Neural progenitor cell (in vitro differentiated cells): ENCODE results near the gene IGSF9. TPM values are rescaled to one million over a fixed set of nuclear protein-coding genes. Genes with fewer than 3 reads are reported as not detected.

Experiments used
- DNase-seq: peaks from one replicate; pipeline ENCODE4 v3.0.0-alpha.2; 2016; ENCODE audit warnings: low spot score
- H2AFZ ChIP-seq: fragments of 200-600 bp; sonication (generic); replicated peaks from 2 replicates; pipeline ENCODE4 v1.6.1; 2016; ENCODE audit warnings: antibody characterized with exemption
- H3F3A ChIP-seq: fragments of 200-600 bp; sonication (generic); 2 replicates; pipeline ENCODE4 v1.6.1; 2016; ENCODE audit warnings: antibody characterized with exemption, low read depth
- H3K27ac ChIP-seq: fragments of 200-600 bp; sonication (generic); 2 replicates; pipeline ENCODE4 v1.5.1; 2016; ENCODE audit warnings: mild to moderate bottlenecking
- H3K27me3 ChIP-seq: fragments of 200-600 bp; sonication (generic); 2 replicates; pipeline ENCODE4 v1.6.1; 2016; ENCODE audit warnings: mild to moderate bottlenecking, moderate library complexity
- H3K36me3 ChIP-seq: fragments of 200-600 bp; sonication (generic); 2 replicates; pipeline ENCODE4 v1.5.1; 2016
- H3K4me1 ChIP-seq: fragments of 200-600 bp; sonication (generic); 2 replicates; pipeline ENCODE4 v1.6.1; 2016; ENCODE audit warnings: mixed run types
- H3K4me2 ChIP-seq: fragments of 200-600 bp; sonication (generic); 2 replicates; pipeline ENCODE4 v1.6.1; 2016
- H3K4me3 ChIP-seq: fragments of 200-600 bp; sonication (generic); 2 replicates; pipeline ENCODE4 v1.5.1; 2016
- H3K79me2 ChIP-seq: fragments of 200-600 bp; sonication (generic); 2 replicates; pipeline ENCODE4 v1.6.1; 2016; ENCODE audit warnings: low read depth
- H3K9ac ChIP-seq: fragments of 200-600 bp; sonication (generic); 2 replicates; pipeline ENCODE4 v1.6.1; 2016
- H3K9me3 ChIP-seq: fragments of 200-600 bp; sonication (generic); 2 replicates; pipeline ENCODE4 v1.5.1; 2016; ENCODE audit warnings: low read depth
- H4K20me1 ChIP-seq: fragments of 200-600 bp; sonication (generic); 2 replicates; pipeline ENCODE4 v1.6.1; 2016; ENCODE audit warnings: low read depth
- H3K27ac Mint-ChIP-seq: 3 replicates; pipeline ENCODE4 v1.8.0; 2021; ENCODE audit warnings: mixed read lengths
- H3K27me3 Mint-ChIP-seq: 2 replicates; pipeline ENCODE4 v1.8.0; 2022; ENCODE audit warnings: low read depth, mild to moderate bottlenecking, inconsistent platforms, moderate library complexity, mixed read lengths; ENCODE audit not compliant: insufficient read depth
- H3K36me3 Mint-ChIP-seq: 3 replicates; pipeline ENCODE4 v1.8.0; 2021; ENCODE audit warnings: mixed read lengths
- H3K4me1 Mint-ChIP-seq: 3 replicates; pipeline ENCODE4 v1.8.0; 2021; ENCODE audit warnings: mixed read lengths
- H3K4me3 Mint-ChIP-seq: 3 replicates; pipeline ENCODE4 v1.8.0; 2021; ENCODE audit warnings: mild to moderate bottlenecking, moderate library complexity, mixed read lengths
- H3K9me3 Mint-ChIP-seq: 3 replicates; pipeline ENCODE4 v1.8.0; 2020; ENCODE audit warnings: mixed read lengths
- EZH2 ChIP-seq: fragments of 200-600 bp; sonication (generic); IDR thresholded peaks from 2 replicates; pipeline ENCODE4 v1.6.1; 2017; ENCODE audit warnings: antibody characterized with exemption, mild to moderate bottlenecking, moderate library complexity
- EZH2phosphoT487 ChIP-seq: fragments of 200-600 bp; sonication (generic); IDR thresholded peaks from 2 replicates; pipeline ENCODE4 v1.6.1; 2017; ENCODE audit warnings: antibody characterized with exemption
- total RNA-seq: library from RNA; depleted of rRNA; stranded (reverse); fragments of >200 nt; gene quantifications from 2 replicates; pipeline ENCODE4 v1.2.3, GENCODE V29; 2015; ENCODE audit warnings: low replicate concordance
- TF ChIP-seq, protein P1 (sequence below): fragments of 200-600 bp; sonication (generic); IDR thresholded peaks from 2 replicates; pipeline ENCODE4 v1.5.1; 2017; ENCODE audit warnings: antibody characterized with exemption, mild to moderate bottlenecking

The IGSF9 gene
- total RNA-seq, 1 donor from 2014 or later = 3.3 TPM

- Histone ChIP-seq H3K27ac (no peak overlapping the region), H3K27me3 (peaks cover 24% of the 10 kb centered on the region), H3K4me1 (peaks cover 36% of the 10 kb centered on the region), H3K9ac (no peak overlapping the region), H3K4me2 (no peak overlapping the region), H3K4me3 (no peak overlapping the region), H4K20me1 (no peaks in the 10 kb centered on the region), H3K9me3 (no peaks in the 10 kb centered on the region), H3K36me3 (no peaks in the 10 kb centered on the region), H3F3A (peaks cover 20% of the 10 kb centered on the region), H2AFZ (no peak overlapping the region), H3K79me2 (no peaks in the 10 kb centered on the region)
- Mint-ChIP-seq H3K27ac (no peak overlapping the region), H3K4me3 (no peak overlapping the region), H3K4me1 (peaks cover 39% of the 10 kb centered on the region), H3K36me3 (peaks cover 4% of the 10 kb centered on the region), H3K27me3 (peaks cover 8% of the 10 kb centered on the region), H3K9me3 (no peaks in the 10 kb centered on the region)
- TF ChIP-seq EZH2phosphoT487 (no peak), EZH2 (no peak)
- TF ChIP-seq, protein P1, sequence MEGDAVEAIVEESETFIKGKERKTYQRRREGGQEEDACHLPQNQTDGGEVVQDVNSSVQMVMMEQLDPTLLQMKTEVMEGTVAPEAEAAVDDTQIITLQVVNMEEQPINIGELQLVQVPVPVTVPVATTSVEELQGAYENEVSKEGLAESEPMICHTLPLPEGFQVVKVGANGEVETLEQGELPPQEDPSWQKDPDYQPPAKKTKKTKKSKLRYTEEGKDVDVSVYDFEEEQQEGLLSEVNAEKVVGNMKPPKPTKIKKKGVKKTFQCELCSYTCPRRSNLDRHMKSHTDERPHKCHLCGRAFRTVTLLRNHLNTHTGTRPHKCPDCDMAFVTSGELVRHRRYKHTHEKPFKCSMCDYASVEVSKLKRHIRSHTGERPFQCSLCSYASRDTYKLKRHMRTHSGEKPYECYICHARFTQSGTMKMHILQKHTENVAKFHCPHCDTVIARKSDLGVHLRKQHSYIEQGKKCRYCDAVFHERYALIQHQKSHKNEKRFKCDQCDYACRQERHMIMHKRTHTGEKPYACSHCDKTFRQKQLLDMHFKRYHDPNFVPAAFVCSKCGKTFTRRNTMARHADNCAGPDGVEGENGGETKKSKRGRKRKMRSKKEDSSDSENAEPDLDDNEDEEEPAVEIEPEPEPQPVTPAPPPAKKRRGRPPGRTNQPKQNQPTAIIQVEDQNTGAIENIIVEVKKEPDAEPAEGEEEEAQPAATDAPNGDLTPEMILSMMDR = no peak
- DNase-seq = no peak
Observed at GRCh38 chr1:159920651-159921050, 24.8 kb downstream of the IGSF9 start.

GRCh38 chr1:159920202-159920601 lies 25.2 kb downstream of the IGSF9 start:
- Histone ChIP-seq H3K36me3 (no peaks in the 10 kb centered on the region), H3K4me3 (no peak overlapping the region), H3K27ac (no peak overlapping the region), H3K9ac (no peak overlapping the region), H3F3A (peaks cover 21% of the 10 kb centered on the region), H3K4me1 (peaks cover 39% of the 10 kb centered on the region), H3K27me3 (peaks cover 21% of the 10 kb centered on the region), H3K79me2 (no peaks in the 10 kb centered on the region), H3K9me3 (no peaks in the 10 kb centered on the region), H2AFZ (no peak overlapping the region), H4K20me1 (no peaks in the 10 kb centered on the region), H3K4me2 (no peak overlapping the region)
- TF ChIP-seq EZH2phosphoT487 (no peak), EZH2 (no peak)
- TF ChIP-seq, protein P1 = no peak
- peaks cover 10% of the 10 kb centered on the region for H3K27me3 Mint-ChIP-seq
- no peak for DNase-seq
- no peak overlapping the region for H3K4me3 Mint-ChIP-seq
- no peak overlapping the region for H3K27ac Mint-ChIP-seq
- peaks cover 36% of the 10 kb centered on the region for H3K4me1 Mint-ChIP-seq
- H3K36me3 Mint-ChIP-seq = peaks cover 4% of the 10 kb centered on the region
- H3K9me3 Mint-ChIP-seq = no peaks in the 10 kb centered on the region

- peaks cover 33% of the 10 kb centered on the region for H3K4me1 ChIP-seq
- no peaks in the 10 kb centered on the region for H4K20me1 ChIP-seq
- H3K4me3 Mint-ChIP-seq = no peak overlapping the region
- H3K4me1 Mint-ChIP-seq = peaks cover 36% of the 10 kb centered on the region
- no peak overlapping the region for H3K4me2 ChIP-seq
- peaks cover 13% of the 10 kb centered on the region for H3K27me3 ChIP-seq
- no peak overlapping the region for H3K27ac ChIP-seq
- no peaks in the 10 kb centered on the region for H3K79me2 ChIP-seq
- H3K9me3 ChIP-seq = no peaks in the 10 kb centered on the region
- no peak overlapping the region for H3K9ac ChIP-seq
- no peak for DNase-seq
- H3K9me3 Mint-ChIP-seq = no peaks in the 10 kb centered on the region
- H3K4me3 ChIP-seq = no peak overlapping the region
- TF ChIP-seq EZH2phosphoT487 (no peak), EZH2 (no peak)
- TF ChIP-seq, protein P1 = no peak
- H3K27me3 Mint-ChIP-seq = peaks cover 13% of the 10 kb centered on the region
- no peaks in the 10 kb centered on the region for H3K36me3 ChIP-seq
- peaks cover 4% of the 10 kb centered on the region for H3K36me3 Mint-ChIP-seq
- H3F3A ChIP-seq = peaks cover 21% of the 10 kb centered on the region
- no peak overlapping the region for H3K27ac Mint-ChIP-seq
- H2AFZ ChIP-seq = no peak overlapping the region
Observed at GRCh38 chr1:159919236-159919865, 26.1 kb downstream of the IGSF9 start.
